Measurements from ENCODE around the gene PREB. TPM values are rescaled to one million over a fixed set of nuclear protein-coding genes. Genes with fewer than 3 reads are reported as not detected.

Gene PREB
- total and polyA plus RNA-seq, 2 of the 13 experiments (the other 11 are each of a cell fraction or from before 2014, with no cell fraction given) = 112 to 192 TPM

DNA sequence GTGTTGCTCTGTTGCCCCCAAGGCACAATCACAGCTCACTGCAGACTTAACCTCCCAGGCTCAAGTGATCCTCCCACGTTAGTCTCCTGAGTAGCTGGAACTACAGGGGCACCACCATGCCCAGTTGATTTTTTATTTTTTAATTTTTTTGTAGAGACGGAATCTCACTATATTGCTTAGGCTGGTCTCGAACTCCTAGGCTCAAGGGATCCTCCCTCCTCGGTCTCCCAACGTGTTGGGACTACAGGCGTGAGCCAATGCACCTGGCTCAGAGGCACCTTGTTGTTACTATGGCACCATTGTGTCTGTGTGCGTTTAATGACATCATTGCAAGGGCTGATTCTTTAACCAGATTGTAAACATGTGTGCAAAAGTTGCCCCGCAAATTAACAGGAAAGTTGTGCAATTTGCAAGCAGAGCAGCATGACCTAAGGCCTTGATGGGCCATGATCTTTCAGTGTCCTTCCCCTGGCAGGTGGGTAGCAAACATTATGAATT, 37.0 kb upstream of the PREB start (continued):
- TF ChIP-seq, protein P1, sequence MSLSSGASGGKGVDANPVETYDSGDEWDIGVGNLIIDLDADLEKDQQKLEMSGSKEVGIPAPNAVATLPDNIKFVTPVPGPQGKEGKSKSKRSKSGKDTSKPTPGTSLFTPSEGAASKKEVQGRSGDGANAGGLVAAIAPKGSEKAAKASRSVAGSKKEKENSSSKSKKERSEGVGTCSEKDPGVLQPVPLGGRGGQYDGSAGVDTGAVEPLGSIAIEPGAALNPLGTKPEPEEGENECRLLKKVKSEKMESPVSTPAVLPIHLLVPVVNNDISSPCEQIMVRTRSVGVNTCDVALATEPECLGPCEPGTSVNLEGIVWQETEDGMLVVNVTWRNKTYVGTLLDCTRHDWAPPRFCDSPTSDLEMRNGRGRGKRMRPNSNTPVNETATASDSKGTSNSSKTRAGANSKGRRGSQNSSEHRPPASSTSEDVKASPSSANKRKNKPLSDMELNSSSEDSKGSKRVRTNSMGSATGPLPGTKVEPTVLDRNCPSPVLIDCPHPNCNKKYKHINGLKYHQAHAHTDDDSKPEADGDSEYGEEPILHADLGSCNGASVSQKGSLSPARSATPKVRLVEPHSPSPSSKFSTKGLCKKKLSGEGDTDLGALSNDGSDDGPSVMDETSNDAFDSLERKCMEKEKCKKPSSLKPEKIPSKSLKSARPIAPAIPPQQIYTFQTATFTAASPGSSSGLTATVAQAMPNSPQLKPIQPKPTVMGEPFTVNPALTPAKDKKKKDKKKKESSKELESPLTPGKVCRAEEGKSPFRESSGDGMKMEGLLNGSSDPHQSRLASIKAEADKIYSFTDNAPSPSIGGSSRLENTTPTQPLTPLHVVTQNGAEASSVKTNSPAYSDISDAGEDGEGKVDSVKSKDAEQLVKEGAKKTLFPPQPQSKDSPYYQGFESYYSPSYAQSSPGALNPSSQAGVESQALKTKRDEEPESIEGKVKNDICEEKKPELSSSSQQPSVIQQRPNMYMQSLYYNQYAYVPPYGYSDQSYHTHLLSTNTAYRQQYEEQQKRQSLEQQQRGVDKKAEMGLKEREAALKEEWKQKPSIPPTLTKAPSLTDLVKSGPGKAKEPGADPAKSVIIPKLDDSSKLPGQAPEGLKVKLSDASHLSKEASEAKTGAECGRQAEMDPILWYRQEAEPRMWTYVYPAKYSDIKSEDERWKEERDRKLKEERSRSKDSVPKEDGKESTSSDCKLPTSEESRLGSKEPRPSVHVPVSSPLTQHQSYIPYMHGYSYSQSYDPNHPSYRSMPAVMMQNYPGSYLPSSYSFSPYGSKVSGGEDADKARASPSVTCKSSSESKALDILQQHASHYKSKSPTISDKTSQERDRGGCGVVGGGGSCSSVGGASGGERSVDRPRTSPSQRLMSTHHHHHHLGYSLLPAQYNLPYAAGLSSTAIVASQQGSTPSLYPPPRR (CRISPR knock-in tag; IDR thresholded peaks at IDR 0.05; ENCODE audit: borderline replicate concordance) = peak; percentile 73; the same call in 1 of the 2 replicates
- TF ChIP-seq, protein P2, sequence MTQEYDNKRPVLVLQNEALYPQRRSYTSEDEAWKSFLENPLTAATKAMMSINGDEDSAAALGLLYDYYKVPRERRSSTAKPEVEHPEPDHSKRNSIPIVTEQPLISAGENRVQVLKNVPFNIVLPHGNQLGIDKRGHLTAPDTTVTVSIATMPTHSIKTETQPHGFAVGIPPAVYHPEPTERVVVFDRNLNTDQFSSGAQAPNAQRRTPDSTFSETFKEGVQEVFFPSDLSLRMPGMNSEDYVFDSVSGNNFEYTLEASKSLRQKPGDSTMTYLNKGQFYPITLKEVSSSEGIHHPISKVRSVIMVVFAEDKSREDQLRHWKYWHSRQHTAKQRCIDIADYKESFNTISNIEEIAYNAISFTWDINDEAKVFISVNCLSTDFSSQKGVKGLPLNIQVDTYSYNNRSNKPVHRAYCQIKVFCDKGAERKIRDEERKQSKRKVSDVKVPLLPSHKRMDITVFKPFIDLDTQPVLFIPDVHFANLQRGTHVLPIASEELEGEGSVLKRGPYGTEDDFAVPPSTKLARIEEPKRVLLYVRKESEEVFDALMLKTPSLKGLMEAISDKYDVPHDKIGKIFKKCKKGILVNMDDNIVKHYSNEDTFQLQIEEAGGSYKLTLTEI (CRISPR knock-in tag; conservative IDR thresholded peaks at IDR 0.05) = no peak
- TF ChIP-seq ZNF75D (CRISPR knock-in tag; IDR thresholded peaks at IDR 0.05; ENCODE audit: borderline replicate concordance) (no peak), NCOA1 (CRISPR knock-in tag; IDR thresholded peaks at IDR 0.05) (no peak), JUND (CRISPR knock-in tag; IDR thresholded peaks at IDR 0.05) (peak; percentile 89), JUN (CRISPR knock-in tag; IDR thresholded peaks at IDR 0.05) (peak; percentile 98), CREM (IDR thresholded peaks at IDR 0.05) (peak; percentile 81), CREM (CRISPR knock-in tag; IDR thresholded peaks at IDR 0.05) (no peak), TRIM24 (CRISPR knock-in tag; IDR thresholded peaks at IDR 0.05) (no peak), PAF1 (CRISPR knock-in tag; IDR thresholded peaks at IDR 0.05) (no peak), NONO (IDR thresholded peaks at IDR 0.05) (no peak), NONO (CRISPR knock-in tag; conservative IDR thresholded peaks at IDR 0.05) (peak; percentile 75; the same call in 1 of the 2 replicates), ZFP37 (CRISPR knock-in tag; IDR thresholded peaks at IDR 0.05; ENCODE audit: borderline replicate concordance) (peak; percentile 93; the same call in 1 of the 2 replicates), EHMT2 (IDR thresholded peaks at IDR 0.05; ENCODE audit: borderline replicate concordance, low read depth, low read length) (peak; percentile 62; the same call in 1 of the 2 replicates)
- TF ChIP-seq, protein P3, sequence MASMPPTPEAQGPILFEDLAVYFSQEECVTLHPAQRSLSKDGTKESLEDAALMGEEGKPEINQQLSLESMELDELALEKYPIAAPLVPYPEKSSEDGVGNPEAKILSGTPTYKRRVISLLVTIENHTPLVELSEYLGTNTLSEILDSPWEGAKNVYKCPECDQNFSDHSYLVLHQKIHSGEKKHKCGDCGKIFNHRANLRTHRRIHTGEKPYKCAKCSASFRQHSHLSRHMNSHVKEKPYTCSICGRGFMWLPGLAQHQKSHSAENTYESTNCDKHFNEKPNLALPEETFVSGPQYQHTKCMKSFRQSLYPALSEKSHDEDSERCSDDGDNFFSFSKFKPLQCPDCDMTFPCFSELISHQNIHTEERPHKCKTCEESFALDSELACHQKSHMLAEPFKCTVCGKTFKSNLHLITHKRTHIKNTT (CRISPR knock-in tag; IDR thresholded peaks at IDR 0.05) = no peak
- TF ChIP-seq, protein P4, sequence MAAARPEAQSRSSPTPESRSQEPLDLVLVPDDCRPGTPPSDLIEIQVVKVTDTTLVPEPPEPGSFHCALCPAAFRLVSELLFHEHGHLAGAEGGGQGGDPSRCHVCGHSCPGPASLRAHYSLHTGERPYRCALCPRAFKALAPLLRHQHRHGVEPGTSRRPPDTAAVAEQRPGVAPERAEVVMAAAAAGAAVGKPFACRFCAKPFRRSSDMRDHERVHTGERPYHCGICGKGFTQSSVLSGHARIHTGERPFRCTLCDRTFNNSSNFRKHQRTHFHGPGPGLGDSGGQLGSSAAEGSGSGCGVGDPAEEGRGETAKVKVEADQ (CRISPR knock-in tag; IDR thresholded peaks at IDR 0.05; ENCODE audit: borderline replicate concordance) = no peak
- TF ChIP-seq, protein P5, sequence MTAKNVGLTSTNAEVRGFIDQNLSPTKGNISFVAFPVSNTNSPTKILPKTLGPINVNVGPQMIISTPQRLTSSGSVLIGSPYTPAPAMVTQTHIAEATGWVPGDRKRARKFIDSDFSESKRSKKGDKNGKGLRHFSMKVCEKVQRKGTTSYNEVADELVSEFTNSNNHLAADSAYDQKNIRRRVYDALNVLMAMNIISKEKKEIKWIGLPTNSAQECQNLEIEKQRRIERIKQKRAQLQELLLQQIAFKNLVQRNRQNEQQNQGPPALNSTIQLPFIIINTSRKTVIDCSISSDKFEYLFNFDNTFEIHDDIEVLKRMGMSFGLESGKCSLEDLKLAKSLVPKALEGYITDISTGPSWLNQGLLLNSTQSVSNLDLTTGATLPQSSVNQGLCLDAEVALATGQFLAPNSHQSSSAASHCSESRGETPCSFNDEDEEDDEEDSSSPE (CRISPR knock-in tag; IDR thresholded peaks at IDR 0.05) = peak; percentile 57

All from HepG2 (cell line).